H1 (cell line): ENCODE results near the gene PLXND1. TPM values are rescaled to one million over a fixed set of nuclear protein-coding genes. Genes with fewer than 3 reads are reported as not detected.

ENCODE experiments used
- CTCF ChIA-PET: fragments of 300-600 bp; sonication (Branson Sonifier 250); formaldehyde crosslinking; loops from one replicate; lab custom pipeline; 2021; ENCODE audit not compliant: partially characterized antibody; lab: Charles Lee
- POLR2A ChIA-PET: fragments of 300-600 bp; sonication (Branson Sonifier 250); formaldehyde crosslinking; loops from one replicate; lab custom pipeline; 2021; ENCODE audit warnings: inconsistent platforms; ENCODE audit not compliant: partially characterized antibody; lab: Charles Lee
- DNase-seq, 2 experiments: peaks; one replicate each; pipeline versions ENCODE4 v3.0.0 to v3.0.0-alpha.2; 2010 to 2022; ENCODE audit warnings: low spot score in 2 of 2, low read depth in 1 of 2, mixed read lengths in 1 of 2
- FAIRE-seq: peaks from 2 replicates; lab custom pipeline; 2011; peaks lifted over from hg19 to GRCh38; lab: Jason Lieb, UNC
- H2AFZ ChIP-seq: 2 replicates; pipeline ENCODE4 v1.8.1; 2012; ENCODE audit warnings: low read length, inconsistent platforms
- H2AK5ac ChIP-seq: 2 replicates; pipeline ENCODE4 v1.6.1; 2013; ENCODE audit warnings: low read depth, low read length
- H2BK120ac ChIP-seq: replicated peaks from 2 replicates; pipeline ENCODE3; 2013; ENCODE audit warnings: low read depth, low read length, inconsistent platforms
- H2BK12ac ChIP-seq: 2 replicates; pipeline ENCODE4 v1.6.1; 2013; ENCODE audit warnings: low read depth, low read length
- H2BK15ac ChIP-seq: 2 replicates; pipeline ENCODE4 v1.6.1; 2013; ENCODE audit warnings: low read length
- H2BK20ac ChIP-seq: 2 replicates; pipeline ENCODE4 v1.6.1; 2013; ENCODE audit warnings: low read length
- H2BK5ac ChIP-seq: 2 replicates; pipeline ENCODE4 v1.6.1; 2013; ENCODE audit warnings: low read depth, low read length
- H3K14ac ChIP-seq: 2 replicates; pipeline ENCODE4 v1.6.1; 2013; ENCODE audit warnings: inconsistent platforms; ENCODE audit not compliant: insufficient read length
- H3K18ac ChIP-seq: 2 replicates; pipeline ENCODE4 v1.6.1; 2013; ENCODE audit warnings: low read length; ENCODE audit errors: extremely low read depth
- H3K23ac ChIP-seq: 2 replicates; pipeline ENCODE4 v1.6.1; 2013; ENCODE audit warnings: inconsistent platforms; ENCODE audit not compliant: insufficient read length
- H3K23me2 ChIP-seq: 2 replicates; pipeline ENCODE4 v1.6.1; 2013; ENCODE audit warnings: low read depth, low read length
- H3K27ac ChIP-seq: 2 replicates; pipeline ENCODE4 v1.6.1; 2011; ENCODE audit warnings: low read depth, low read length, inconsistent platforms
- H3K27me3 ChIP-seq, 4 experiments: replicated peaks in 1 of 4; 1 replicate in 1 of 4; 2 replicates in 3 of 4; pipeline versions ENCODE4 v1.6.1 to v1.8.1; 2011 to 2013; ENCODE audit warnings: low read length in 3 of 4, mild to moderate bottlenecking in 3 of 4, inconsistent platforms in 2 of 4, mixed read lengths in 2 of 4, moderate library complexity in 1 of 4; ENCODE audit not compliant: control insufficient read depth in 3 of 4, insufficient read depth in 3 of 4; ENCODE audit errors: extremely low read depth in 1 of 4
- H3K36me3 ChIP-seq, 4 experiments: 2 replicates each; pipeline versions ENCODE4 v1.6.1 to v1.8.1; 2011 to 2013; ENCODE audit warnings: mild to moderate bottlenecking in 4 of 4, low read length in 3 of 4, moderate library complexity in 2 of 4, control low read depth in 1 of 4, inconsistent platforms in 1 of 4; ENCODE audit not compliant: insufficient read depth in 4 of 4, control insufficient read depth in 2 of 4
- H3K4ac ChIP-seq: replicated peaks from 2 replicates; pipeline ENCODE3; 2013; ENCODE audit warnings: low read length, low read depth, mixed read lengths, inconsistent platforms; ENCODE audit not compliant: insufficient read length
- H3K4me1 ChIP-seq, 4 experiments: replicated peaks in 1 of 4; 1 replicate in 1 of 4; 2 replicates in 3 of 4; pipeline versions ENCODE4 v1.6.1 to v1.8.1; 2011 to 2013; ENCODE audit warnings: low read length in 3 of 4, inconsistent platforms in 2 of 4, mixed read lengths in 1 of 4; ENCODE audit not compliant: insufficient read depth in 4 of 4, control insufficient read depth in 3 of 4
- H3K4me2 ChIP-seq, 2 experiments: 2 replicates each; pipeline versions ENCODE4 v1.6.1 to v1.8.1; 2011 to 2013; ENCODE audit warnings: low read depth in 2 of 2, low read length in 2 of 2, control low read depth in 1 of 2, inconsistent platforms in 1 of 2, mild to moderate bottlenecking in 1 of 2; ENCODE audit not compliant: insufficient read depth in 1 of 2
- H3K4me3 ChIP-seq, 4 experiments: fragments of 200-600, 300-600 bp in 1 of 4; sonication (generic), shearing (Covaris generic), sonication (Bioruptor Twin) in 1 of 4; 2 replicates each; pipeline versions ENCODE4 v1.5.1 to v1.8.1; 2011 to 2016; ENCODE audit warnings: low read length in 4 of 4, low read depth in 3 of 4, control low read depth in 2 of 4, inconsistent platforms in 2 of 4, mild to moderate bottlenecking in 2 of 4, mixed read lengths in 1 of 4, moderate library complexity in 1 of 4; ENCODE audit not compliant: insufficient read depth in 2 of 4; ENCODE audit errors: extremely low read depth in 1 of 4
- H3K56ac ChIP-seq: replicated peaks from 2 replicates; pipeline ENCODE3; 2013; ENCODE audit warnings: low read depth, mild to moderate bottlenecking, mixed read lengths, low read length, inconsistent platforms; ENCODE audit not compliant: insufficient read length
- H3K79me1 ChIP-seq: 2 replicates; pipeline ENCODE4 v1.6.1; 2013; ENCODE audit warnings: low read depth, low read length, control low read depth
- H3K79me2 ChIP-seq, 2 experiments: 2 replicates each; pipeline versions ENCODE4 v1.6.1 to v1.8.1; 2012 to 2013; ENCODE audit warnings: low read length in 2 of 2, mild to moderate bottlenecking in 2 of 2, inconsistent platforms in 1 of 2; ENCODE audit not compliant: insufficient read depth in 2 of 2, control insufficient read depth in 1 of 2
- H3K9ac ChIP-seq, 4 experiments: replicated peaks in 1 of 4; 1 replicate in 1 of 4; 2 replicates in 3 of 4; pipeline versions ENCODE4 v1.6.1 to v1.8.1; 2011 to 2013; ENCODE audit warnings: low read depth in 3 of 4, low read length in 3 of 4, control low read depth in 2 of 4, mild to moderate bottlenecking in 2 of 4, moderate library complexity in 2 of 4, inconsistent platforms in 1 of 4; ENCODE audit errors: extremely low read depth in 1 of 4
- H3K9me3 ChIP-seq, 2 experiments: 2 replicates each; pipeline versions ENCODE4 v1.6.1 to v1.8.1; 2012 to 2013; ENCODE audit warnings: mild to moderate bottlenecking in 2 of 2, moderate library complexity in 2 of 2, control low read depth in 1 of 2, inconsistent platforms in 1 of 2, low read depth in 1 of 2, low read length in 1 of 2, mixed read lengths in 1 of 2; ENCODE audit not compliant: insufficient read depth in 2 of 2
- H4K20me1 ChIP-seq, 2 experiments: replicated peaks in 1 of 2; 2 replicates each; pipeline versions ENCODE3 to v1.8.1; 2011 to 2013; ENCODE audit warnings: inconsistent platforms in 2 of 2, low read length in 2 of 2, mild to moderate bottlenecking in 1 of 2; ENCODE audit not compliant: insufficient read depth in 2 of 2, control insufficient read depth in 1 of 2
- H4K5ac ChIP-seq: 2 replicates; pipeline ENCODE4 v1.6.1; 2013; ENCODE audit warnings: low read length, low read depth, mixed read lengths, inconsistent platforms; ENCODE audit not compliant: insufficient read length
- H4K8ac ChIP-seq: 2 replicates; pipeline ENCODE4 v1.8.0; 2013; ENCODE audit warnings: mild to moderate bottlenecking, moderate library complexity, low read length, inconsistent platforms; ENCODE audit not compliant: insufficient read depth; ENCODE audit errors: extremely low read depth
- H4K91ac ChIP-seq: replicated peaks from 2 replicates; pipeline ENCODE3; 2013; ENCODE audit warnings: low read length, mixed read lengths, inconsistent platforms; ENCODE audit not compliant: insufficient read length
- BCL11A ChIP-seq, 2 experiments: IDR thresholded peaks; one replicate each; pipeline ENCODE4 v1.6.1; 2011; ENCODE audit warnings: low read depth in 2 of 2, low read length in 2 of 2, mild to moderate bottlenecking in 2 of 2
- CBX5 ChIP-seq: fragments of 300-800, 300-1000 bp; sonication (generic); IDR thresholded peaks from 2 replicates; pipeline ENCODE4 v1.7.1; 2016; ENCODE audit warnings: antibody characterized with exemption, low read length, low read depth
- JUND ChIP-seq: IDR thresholded peaks from 2 replicates; pipeline ENCODE4 v1.6.1; 2011; ENCODE audit warnings: mild to moderate bottlenecking, improper control_type of control experiment, low read length
- MAFK ChIP-seq: IDR thresholded peaks from 2 replicates; pipeline ENCODE4 v1.6.1; 2012; ENCODE audit warnings: low read depth, mild to moderate bottlenecking, improper control_type of control experiment, low read length
- SIRT6 ChIP-seq: IDR thresholded peaks from one replicate; pipeline ENCODE4 v1.7.1; 2012; ENCODE audit warnings: low read length, inconsistent platforms
- SUZ12 ChIP-seq: fragments of 200-600 bp; sonication (generic); IDR thresholded peaks from 2 replicates; pipeline ENCODE4 v1.6.1; 2012; ENCODE audit warnings: mild to moderate bottlenecking, inconsistent platforms, low read length, moderate library complexity, mixed read lengths
- TAF7 ChIP-seq: optimal IDR thresholded peaks from 2 replicates; pipeline ENCODE3; 2011; ENCODE audit warnings: low read depth, mild to moderate bottlenecking, inconsistent platforms, low read length, moderate library complexity, borderline replicate concordance
- TEAD4 ChIP-seq: IDR thresholded peaks from 2 replicates; pipeline ENCODE4 v1.6.1; 2012; ENCODE audit warnings: low read depth, low read length, inconsistent platforms, mixed read lengths
- WGBS, 2 experiments: shearing (Covaris generic) in 1 of 2; methylation state at CpG; one replicate each; pipeline versions ENCODE4 v1.1.6 to v1.1.7; 2013 to 2015; ENCODE audit warnings: low lambda C conversion rate in 2 of 2, mixed read lengths in 2 of 2, inconsistent platforms in 1 of 2, low coverage in 1 of 2, missing lambda C conversion rate in 1 of 2; ENCODE audit not compliant: insufficient replicate concordance in 2 of 2, insufficient coverage in 1 of 2, insufficient read length in 1 of 2; ENCODE audit errors: extremely low coverage in 1 of 2, missing lambda C conversion rate in 1 of 2; 5-methylcytosine and 5-hydroxymethylcytosine counted together
- polyA plus RNA-seq, 7 experiments: library from polyadenylated mRNA; depleted of rRNA in 3 of 7; stranded (reverse) in 5 of 7; unstranded in 2 of 7; fragments of >200 nt in 5 of 7; fragments of 200-250 nt in 2 of 7; gene quantifications; 1 replicate in 5 of 7; 2 replicates in 1 of 7; 4 replicates in 1 of 7; pipeline versions ENCODE4 v1.2.1 to v1.2.3, GENCODE V29; 2011 to 2013; ENCODE audit warnings: missing spikeins in 2 of 7, mixed read lengths in 2 of 7
- total RNA-seq: library from RNA; stranded (reverse); fragmentation: NEBNext Ultra II Directional; extraction: Animal tissue kit (Norgen Biotek cat#: 25700); gene quantifications from 2 replicates; pipeline ENCODE4 v1.2.1, GENCODE V29; 2021

The PLXND1 gene
- total and polyA plus RNA-seq, 2 of the 8 experiments (the other 6 are each of a cell fraction or from before 2014, with no cell fraction given): 17.7 to 66.4 TPM

- Histone ChIP-seq H4K8ac (no peak overlapping the region; the same call in 1 of the 2 replicates), H4K5ac (no peak overlapping the region)
- TF ChIP-seq SIRT6 (no peak), JUND (no peak), CBX5 (no peak), SUZ12 (no peak), MAFK (no peak), BCL11A (IDR thresholded peaks at IDR 0.05; ENCODE audit: low read depth in 2 of 2, low read length in 2 of 2) (no peak), TAF7 (no peak), TEAD4 (no peak)
Measured at GRCh38 chr3:129519449-129519848, 87.0 kb downstream of the PLXND1 start.

More at GRCh38 chr3:129519449-129519848, 87.0 kb downstream of the PLXND1 start:
- no peak overlapping the region for H3K4me3 ChIP-seq
- no peak overlapping the region for H2BK15ac ChIP-seq
- FAIRE-seq (no peak), DNase-seq (no peak)
- no peaks in the 10 kb centered on the region; a peak in 1 of 7 replicates for H3K4me1 ChIP-seq
- H2BK20ac ChIP-seq: no peak overlapping the region
- no peak overlapping the region for H2AK5ac ChIP-seq
- H3K23me2 ChIP-seq: no peaks in the 10 kb centered on the region
- H3K18ac ChIP-seq: no peak overlapping the region
- H3K27ac ChIP-seq: no peak overlapping the region
- H3K27me3 ChIP-seq: no peaks in the 10 kb centered on the region
- H3K23ac ChIP-seq: no peak overlapping the region
- no peak overlapping the region for H2BK5ac ChIP-seq
- H3K79me1 ChIP-seq: no peaks in the 10 kb centered on the region
- H3K9ac ChIP-seq: no peak overlapping the region
- no peaks in the 10 kb centered on the region for H3K79me2 ChIP-seq
- H3K14ac ChIP-seq: no peak overlapping the region
- CTCF ChIA-PET: no interaction called here
- H3K56ac ChIP-seq: no peak overlapping the region
- no peak overlapping the region for H3K4me2 ChIP-seq
- H2BK120ac ChIP-seq: no peak overlapping the region
- H3K4ac ChIP-seq: no peak overlapping the region
- 92% methylated on average over 10 of the region's 10 CpGs; no CpG with 5 or more reads in 1 of the 2 experiments for WGBS, 2 experiments
- H4K91ac ChIP-seq: no peak overlapping the region
- no peak overlapping the region for H2AFZ ChIP-seq
- no peak overlapping the region for H2BK12ac ChIP-seq
- POLR2A ChIA-PET: interaction anchor here (2.8 kb wide), 1 partner anchor 8 kb away, joined by 12 read pairs; the partner anchor contains the start of gene RHO
- H3K9me3 ChIP-seq: no peaks in the 10 kb centered on the region
- H4K20me1 ChIP-seq: no peaks in the 10 kb centered on the region
- H3K36me3 ChIP-seq: no peaks in the 10 kb centered on the region; a peak in 2 of 8 replicates
